Inferior parietal cortex (tissue), 1 donor: ENCODE data around the gene SULT4A1.

Experiments
- DNase-seq: peaks from one replicate; pipeline ENCODE4 v3.0.0-alpha.2; 2016; ENCODE audit errors: extremely low spot score

Gene SULT4A1

DNA sequence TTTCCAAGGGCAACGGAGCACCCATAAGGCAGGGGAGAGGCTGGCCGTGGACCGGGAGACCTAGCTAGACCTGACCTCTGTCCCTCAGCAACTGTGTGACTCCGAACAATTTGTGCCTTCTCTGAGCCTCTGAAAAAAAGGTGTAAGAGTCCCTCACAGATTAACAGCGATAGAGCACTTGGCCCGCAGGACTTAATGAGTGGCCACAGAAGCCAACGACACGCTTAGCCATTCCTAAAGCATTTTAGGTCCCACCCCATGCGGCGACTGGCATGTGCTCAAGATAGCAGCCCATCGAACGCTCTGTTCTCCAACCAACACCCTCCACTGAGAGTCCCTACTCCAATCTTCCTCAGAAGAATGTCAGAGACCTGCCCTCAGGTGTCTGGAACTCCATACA, 1.5 kb downstream of the SULT4A1 start:
- DNase-seq: no peak

DNA sequence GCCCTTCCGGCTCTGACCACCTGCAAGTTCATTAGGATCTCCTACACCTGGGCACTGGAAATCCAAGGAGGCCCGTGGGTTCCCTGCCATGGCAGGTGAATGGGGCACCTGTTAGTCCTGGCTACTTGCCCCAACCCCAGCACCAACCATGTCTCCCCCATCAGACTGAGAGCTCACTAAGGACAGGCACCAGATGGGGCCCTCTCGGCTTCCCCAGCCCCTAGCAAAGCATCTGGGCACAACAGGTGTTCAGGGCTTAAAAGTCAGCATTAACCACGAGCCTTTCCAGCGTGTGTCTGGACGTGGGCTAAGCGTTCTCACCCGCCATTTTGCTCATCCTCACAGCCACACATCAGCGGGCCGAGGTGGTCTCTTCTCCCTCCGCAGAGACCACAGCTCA, 2.2 kb downstream of the SULT4A1 start:
- DNase-seq: no peak

DNA sequence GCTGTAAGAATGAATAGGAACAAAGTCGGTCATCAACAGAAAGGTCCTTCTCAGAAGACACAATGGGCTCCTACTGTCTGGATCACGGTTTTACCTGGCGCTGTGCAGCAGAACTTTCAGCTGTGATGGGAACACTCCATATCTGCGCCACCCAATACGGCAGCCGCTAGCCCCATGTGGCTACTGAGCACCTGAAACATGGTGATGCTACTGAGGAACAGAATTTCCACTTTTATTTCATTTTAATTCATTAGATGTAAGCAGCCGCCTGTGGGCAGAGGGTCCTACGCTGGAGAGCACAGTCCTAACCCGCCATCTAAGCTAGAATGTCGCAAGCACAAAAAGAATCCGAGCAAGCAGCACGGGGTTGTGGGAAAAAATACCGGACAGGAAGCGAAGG, 2.7 kb downstream of the SULT4A1 start:
- no peak for DNase-seq

DNA sequence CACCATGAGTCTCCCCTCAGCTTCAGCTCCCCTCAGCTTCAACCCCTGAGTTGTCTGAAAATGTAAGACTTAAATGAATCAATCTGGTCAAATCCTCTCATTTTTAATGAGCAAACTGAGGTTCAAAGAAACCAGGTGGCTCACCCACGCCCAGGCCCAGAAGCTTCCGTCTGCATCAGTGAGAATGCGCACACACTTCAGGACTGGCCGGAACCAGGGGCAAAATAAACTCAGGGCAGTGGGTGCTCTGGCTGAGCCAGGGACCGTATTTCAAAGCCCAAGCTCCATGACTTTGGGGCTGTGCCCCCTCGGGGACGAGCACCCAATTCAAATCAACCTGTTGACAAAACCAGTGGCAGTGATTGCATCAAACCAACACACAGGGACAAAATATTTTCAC, 3.1 kb downstream of the SULT4A1 start:
- no peak for DNase-seq

DNA sequence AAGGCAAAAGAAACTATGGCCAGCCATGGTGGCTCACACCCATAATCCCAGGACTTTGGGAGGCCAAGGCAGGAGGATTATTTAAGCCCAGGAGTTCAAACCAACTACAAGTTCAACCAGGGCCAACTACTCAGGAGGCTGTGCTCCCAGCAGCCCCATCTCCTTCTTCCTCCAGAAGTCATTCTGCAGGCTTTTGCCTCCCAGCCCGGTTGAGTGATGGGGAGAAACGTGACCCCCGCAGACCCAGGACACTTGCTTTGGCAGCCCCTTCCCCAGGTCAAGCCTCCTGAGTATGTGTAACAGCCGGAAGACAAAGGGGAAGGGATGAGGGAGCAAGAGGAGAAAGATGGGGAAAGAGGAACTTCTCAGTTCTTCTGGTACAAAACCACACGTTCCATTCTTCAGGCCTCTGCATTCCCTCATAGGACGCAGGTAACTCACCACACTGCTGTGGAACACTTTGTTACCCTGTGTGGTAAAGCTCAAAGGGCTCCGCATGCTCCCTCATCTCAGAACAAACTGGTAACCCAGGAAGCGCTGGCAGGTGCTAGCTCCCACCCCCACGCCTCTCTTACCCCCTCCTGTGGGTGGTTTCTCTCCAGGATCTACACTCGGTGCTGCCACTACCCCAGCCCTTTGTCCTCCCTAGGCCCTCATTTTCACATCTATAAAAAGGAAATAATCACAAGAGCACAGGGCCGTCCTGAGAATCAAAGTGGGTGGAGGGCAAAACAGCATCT, 4.0 kb downstream of the SULT4A1 start:
- DNase-seq: no peak

DNA sequence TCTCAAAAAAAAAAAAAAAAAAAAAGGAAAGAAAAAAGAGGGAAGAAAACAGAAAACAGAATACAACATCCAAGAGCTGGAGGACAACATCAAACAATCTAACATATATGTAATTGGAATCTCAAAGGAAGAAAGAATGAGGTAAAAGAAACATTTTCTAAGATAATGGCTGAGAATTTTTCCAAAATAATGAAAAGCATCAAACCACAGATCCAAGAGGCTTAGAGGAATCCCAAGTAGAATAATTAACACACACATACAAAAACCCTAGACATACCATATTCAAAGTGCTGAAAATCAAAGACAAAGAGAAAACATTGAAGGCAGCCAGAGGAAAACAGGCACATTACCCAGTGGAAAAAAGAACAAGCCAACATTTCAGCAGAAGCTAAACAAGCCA, 4.9 kb downstream of the SULT4A1 start:
- DNase-seq: no peak

DNA sequence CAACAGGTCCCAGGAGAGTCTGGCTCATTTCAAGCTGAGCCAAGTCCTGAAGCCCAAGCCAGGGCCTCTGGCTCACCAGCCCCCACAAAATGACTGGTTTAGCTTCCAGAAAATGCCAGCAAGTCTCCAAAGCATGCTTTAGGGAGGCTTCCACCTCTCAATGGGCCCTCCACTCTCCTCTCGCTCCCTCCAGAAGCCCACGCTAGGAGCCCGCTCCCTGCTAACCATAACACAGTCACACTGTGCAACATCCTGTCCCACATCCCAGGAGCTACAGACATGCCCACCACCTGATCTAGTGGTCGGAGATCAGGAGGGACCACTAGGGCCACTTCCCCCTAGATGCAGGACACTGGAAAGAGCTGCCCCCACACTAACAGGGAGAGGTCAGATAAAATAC, 6.9 kb downstream of the SULT4A1 start:
- DNase-seq: no peak

DNA sequence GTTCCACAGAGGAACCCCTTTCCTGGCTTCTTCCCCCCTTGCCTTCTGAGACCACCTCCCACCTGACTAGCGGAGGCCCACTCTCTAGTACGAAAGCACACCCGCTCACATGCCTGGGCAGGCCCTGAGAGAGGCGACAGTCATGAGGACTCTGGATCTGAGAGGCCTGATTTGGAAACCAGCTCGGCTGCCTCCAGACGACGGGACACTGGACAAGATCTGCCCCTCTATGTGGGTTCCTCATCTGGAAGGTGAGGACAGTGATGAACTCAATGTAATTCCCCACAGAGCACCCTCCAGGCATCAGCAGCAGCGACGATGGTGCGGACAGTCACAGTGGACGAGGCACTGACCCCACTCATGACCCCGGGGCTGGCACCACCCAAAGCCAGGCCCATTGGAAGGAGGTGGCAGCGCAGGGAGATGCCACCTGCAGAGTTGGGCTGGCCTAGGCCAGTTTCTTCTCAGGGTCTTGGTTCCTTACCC, 7.5 kb downstream of the SULT4A1 start:
- no peak for DNase-seq

DNA sequence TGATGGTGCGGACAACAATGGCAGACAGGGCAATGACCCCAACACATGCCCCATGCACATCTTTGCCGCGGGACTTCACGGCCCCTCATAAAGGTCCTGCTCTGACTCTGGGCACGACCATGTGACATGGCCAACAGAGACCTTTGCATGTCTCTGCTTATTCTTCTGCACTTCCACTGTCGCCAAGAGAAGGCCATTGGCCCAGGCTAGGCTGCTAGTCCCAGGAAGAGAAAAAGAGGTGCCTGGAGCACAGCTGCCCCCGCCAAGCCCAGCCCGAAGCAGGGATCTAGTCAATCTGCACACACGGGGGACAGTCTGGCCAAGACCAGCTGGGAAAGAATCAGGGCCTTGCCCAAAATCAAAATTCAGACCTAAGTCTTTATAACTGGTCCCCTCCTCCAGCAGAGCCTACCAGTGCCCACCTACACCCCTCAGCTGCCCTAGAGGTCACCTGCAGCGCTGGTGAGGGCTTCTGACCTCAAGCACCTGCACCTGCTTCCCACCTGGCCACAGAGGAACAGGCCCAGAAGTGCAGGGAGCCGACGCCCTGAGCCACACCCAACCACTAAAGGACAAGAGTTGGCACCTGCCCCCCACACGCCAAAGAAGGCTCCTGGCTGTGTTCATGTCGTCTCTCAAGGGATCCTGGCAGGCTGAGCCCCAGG, 8.1 kb downstream of the SULT4A1 start:
- no peak for DNase-seq

DNA sequence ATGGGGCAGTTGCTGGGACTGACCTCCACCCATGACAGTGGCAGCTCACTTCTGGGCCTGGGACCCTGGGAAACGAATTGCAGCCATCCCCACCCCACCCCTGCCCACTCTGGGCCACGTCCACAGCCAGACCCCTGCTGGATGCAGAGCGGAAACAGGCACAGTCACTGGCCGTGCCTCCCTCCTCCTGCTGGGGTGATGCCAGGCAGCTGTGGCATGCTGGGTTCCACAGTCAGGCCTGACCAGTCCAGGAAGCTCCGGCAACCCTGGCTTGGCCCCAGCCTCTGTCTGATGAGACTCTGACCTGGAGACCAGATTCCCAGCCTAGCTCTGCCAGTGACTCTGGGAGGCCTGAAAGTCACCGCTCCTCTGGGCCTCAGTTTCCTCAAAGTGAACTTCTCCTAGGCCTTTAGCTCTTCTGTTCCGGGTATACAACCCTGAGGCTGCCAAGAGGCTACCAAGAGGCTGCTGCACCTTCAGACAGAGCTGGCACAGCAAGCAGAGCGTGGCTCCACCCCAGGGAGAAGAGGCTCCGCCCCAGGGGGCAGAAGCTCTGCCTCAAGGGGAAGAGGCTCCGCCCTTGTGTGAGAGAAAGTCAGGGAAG, 8.9 kb downstream of the SULT4A1 start:
- no peak for DNase-seq

DNA sequence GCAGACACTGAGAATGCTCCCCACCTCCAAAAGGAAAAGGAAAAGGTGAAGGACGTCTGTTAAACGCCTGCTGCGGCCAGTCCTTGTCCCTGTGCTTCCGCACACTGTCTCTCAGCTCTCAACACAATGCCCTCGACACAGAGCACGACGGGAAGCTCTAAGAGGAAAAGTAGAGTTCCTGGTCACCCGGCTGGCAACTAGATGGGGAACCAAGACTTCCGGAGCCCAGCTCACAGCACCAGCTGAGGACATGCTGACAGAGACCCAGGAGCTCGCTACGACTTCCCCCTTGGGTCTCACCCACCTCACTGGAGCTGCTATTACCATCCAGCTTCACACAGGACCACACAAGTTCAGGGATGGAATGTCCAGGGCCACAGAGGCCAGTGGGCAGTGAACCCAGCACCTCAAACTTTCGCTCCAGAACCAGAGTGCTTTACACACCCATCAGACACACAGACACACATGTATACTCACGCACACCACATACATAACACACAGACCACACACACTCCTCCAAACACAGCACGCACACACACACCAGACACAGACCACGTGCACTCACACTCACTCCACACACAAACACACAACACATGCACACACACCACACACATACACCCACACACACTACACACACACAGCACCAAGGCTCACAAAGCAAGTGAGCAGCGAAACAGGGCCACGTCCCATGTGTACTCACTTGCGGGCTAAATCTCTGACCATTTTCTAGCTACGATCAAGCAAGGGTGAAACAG, 9.6 kb downstream of the SULT4A1 start:
- DNase-seq: no peak

DNA sequence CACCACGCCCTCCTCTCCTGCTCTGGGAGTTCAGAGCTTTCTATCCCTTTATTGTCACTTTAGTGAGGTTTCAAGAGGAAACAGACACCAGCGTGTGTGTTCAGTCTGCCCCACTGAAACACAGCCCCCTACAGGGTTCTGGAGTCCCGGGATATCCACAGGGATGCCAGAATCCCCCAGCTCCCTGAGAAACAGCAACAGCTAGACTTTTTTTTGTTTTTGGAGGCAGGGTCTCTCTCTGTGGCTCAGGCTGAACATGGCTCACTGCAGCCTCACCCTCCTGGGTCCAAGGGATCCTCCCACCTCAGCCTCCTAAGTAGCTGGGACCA, 10.4 kb downstream of the SULT4A1 start:
- DNase-seq: no peak

DNA sequence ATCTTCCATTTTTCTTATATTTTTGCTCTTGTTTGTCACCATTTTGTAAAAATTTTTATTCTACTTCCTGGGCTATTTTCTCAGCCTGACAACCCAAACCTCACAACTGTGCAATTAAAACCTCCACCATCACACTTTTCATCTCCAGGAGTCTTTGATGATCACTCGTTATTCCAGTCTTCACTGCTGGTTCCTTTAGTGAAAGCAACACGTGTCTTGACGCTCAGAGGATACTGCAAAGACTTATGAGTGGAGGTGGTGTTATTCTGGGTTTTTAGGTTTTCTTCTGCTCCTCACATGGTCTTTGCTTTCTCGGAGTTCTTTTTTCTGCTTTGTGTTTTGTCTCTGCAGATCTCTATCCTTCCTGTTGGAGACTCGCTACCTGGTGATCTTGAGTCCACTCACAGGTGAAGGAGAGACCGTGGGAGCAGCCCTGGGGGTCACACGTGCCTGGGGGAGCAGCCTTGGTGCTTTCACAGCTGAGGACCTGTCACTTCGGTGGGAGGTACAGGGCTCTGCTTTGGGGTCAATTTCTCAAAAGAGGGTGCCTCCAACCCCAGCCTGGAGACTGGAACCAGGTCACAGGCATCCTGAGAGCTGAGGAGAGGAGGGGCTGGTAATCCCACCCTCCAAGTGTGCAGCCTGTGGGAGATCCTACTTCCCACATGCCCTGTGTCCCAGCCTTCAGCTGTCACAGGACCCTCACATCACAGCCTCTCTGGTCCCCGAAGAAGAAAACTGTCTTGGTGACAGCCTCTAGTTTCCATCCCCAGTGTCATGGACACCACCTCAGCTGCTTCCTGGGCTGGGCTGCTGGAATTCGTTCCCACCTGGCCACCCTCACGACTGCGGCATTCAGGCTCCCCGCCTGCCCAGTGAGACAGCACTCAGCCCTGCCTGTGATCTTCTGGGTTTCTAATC, 11.0 kb downstream of the SULT4A1 start:
- DNase-seq: peak; percentile 37

DNA sequence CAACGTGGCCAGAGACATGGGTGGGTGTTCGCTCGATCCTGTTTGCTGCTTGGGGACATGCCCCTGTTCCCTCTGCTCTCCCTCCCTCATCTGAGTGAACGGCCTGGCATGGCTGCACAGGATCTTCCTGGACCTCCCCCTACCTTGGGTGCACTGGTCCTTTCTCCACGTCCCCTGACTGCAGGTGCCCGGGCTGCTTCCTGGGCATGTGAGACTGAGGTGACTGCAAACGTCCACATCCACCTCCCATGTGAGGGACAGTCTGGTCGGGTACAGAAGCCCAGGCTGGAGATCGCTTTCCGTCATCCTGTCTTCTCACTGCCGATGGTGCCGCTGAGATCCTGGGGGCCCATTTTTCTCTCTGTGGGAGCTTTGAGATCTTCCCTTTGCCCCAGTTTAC, 11.8 kb downstream of the SULT4A1 start:
- no peak for DNase-seq

DNA sequence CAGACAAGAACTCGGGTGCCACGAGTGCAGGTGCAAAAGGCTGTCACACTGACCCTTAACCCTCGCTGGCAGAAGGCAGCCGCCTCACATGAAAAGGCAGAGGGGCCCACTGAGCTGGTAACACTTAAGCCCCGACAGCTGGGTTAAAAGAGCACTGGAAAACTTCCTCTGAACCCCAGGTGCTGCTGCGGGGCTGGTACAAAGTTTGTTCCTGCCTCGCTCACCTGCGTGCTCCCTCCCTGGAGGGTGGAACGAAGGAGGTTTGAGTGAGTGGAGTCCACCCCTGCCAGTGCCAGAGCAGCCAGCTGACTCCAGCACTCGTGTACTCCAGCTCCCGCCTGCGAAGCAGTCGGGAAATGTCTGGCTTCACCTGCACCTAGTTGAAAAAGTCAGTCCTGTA, 12.6 kb downstream of the SULT4A1 start:
- DNase-seq: no peak

DNA sequence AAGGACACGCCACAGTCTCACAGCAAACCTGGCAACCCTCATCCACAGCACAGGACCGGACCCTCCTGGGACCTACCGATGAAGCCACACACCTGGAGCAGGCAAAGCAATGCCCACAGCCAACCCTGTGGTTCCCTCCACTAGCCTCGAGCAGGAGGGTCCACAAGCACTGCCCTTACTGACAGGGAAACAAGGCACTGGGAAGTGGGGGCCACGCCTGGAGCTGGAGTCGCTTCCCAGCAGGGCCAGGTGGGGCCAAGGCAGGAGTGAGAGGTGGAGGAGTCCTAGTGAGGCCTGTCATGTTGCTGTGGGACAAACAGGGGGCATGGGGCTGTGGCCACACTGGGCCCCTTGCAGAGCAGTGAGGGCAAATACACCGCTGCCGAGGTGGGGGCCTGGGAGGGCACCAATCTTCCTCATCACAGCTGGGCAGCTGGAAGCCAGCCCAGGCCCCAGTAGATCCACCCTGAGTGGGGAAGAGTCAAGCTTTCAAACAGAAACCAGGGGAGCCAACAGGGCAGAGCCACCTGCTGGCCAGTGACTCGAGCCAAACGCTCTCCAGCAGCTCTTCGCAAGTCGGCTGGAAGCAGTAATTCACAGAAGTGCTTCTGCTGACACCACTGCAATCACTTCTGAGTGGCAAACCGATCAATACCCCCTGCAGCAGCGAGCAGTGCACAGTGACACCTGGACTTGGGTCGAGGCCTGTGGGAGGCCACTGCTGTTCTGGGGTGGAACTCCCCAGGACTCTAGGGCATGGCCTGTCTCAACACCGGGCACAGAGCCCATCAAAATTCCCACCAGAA, 13.7 kb downstream of the SULT4A1 start:
- DNase-seq: no peak

DNA sequence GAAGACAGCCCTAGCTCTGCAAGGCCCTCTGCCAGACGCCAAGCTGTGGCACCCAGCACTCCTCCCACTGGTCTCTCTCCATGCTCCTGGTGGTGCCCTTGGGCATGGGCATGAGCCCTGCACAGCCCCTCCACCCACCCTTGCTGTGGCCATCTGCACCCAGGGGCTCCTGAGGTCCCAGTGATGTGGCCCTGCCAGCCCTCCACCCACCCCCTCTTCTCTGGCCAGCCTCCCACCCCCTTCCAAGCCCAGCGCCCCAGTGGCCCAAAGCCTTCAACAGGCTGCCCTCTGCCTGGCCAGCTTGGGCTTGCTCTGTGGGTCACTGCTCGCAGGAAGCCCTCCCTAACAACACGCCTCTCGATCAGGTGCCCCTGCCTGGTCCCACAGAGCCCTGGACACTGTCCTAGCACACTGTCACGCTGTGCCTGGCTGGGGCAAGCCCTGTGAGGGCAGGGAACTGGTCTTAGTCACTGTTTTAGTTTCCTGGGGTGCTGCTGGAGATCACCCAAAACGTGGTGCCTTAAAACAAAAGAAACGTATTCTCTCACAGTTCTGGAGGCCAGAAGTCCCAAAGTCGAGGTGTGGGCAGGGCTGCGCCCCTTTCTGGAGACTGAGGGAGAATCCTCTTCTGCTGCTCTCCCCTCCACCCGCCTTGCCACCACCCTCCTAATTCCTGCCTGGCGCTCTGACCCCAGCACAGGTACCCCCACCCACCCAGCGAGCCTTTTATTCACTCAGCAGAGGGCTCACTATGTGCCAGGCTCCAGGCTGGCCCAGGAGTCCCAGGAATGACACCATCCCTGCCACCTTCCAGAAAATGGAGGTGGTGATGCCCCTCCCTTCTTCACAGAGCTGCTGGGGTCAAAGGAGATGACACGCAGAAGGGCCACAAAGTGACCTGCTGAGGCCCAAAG, 14.7 kb downstream of the SULT4A1 start:
- DNase-seq: no peak

DNA sequence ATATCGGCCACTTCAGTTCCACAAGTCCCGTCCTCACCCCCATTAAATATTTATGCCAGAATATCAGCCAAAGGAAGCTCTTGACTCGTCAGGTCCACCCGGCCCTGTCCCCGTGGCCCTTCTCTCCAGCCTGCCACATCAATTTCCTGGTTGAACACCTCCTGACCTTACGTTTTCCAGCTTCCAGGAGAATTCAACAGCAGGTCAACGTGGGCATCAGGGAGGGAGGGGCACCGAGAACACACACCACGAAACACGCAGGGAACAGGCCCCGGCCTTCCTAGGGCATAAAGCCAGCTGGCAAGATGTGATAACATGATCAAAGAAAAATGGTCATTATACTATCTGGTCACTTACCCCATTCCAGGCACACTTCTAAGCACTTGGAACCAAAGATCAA, 15.3 kb downstream of the SULT4A1 start:
- no peak for DNase-seq

DNA sequence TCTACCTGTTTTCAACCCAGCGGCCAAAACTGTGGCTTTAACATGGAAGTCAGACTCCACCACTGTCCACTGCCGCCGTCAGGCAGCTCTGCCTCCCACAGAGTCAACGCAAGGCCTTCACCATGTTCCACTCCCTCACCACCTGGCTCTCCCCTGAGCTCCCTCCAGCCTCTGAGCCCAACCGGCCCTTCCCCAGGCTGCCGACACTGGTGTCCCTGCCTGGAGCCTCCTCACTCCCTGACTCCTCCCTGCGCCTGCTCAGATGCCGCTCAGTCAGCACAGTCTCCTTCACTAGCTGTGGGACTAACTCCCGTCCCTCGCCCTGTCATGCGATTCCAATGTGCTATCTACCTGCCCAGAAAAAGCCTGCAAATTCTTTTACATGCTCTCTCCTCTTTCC, 16.3 kb downstream of the SULT4A1 start:
- no peak for DNase-seq
